Stimulated activated CD4-positive, alpha-beta T cell treated with anti-CD3 and anti-CD28 coated beads, TNF-alpha, amount 100 ng/mL, for 24 hours (primary cell): ENCODE data around the gene RAI14.
"Not testable (repeated sequence)": the region's sequence is repeated elsewhere in the genome, so short reads cannot be mapped to it uniquely, and the experiment has no call there.

Experiments used
- DNase-seq, 3 experiments: peaks; one replicate each; pipeline ENCODE4 v3.0.0-alpha.2; 2020; ENCODE audit warnings: low read depth in 3 of 3

The RAI14 gene

DNA sequence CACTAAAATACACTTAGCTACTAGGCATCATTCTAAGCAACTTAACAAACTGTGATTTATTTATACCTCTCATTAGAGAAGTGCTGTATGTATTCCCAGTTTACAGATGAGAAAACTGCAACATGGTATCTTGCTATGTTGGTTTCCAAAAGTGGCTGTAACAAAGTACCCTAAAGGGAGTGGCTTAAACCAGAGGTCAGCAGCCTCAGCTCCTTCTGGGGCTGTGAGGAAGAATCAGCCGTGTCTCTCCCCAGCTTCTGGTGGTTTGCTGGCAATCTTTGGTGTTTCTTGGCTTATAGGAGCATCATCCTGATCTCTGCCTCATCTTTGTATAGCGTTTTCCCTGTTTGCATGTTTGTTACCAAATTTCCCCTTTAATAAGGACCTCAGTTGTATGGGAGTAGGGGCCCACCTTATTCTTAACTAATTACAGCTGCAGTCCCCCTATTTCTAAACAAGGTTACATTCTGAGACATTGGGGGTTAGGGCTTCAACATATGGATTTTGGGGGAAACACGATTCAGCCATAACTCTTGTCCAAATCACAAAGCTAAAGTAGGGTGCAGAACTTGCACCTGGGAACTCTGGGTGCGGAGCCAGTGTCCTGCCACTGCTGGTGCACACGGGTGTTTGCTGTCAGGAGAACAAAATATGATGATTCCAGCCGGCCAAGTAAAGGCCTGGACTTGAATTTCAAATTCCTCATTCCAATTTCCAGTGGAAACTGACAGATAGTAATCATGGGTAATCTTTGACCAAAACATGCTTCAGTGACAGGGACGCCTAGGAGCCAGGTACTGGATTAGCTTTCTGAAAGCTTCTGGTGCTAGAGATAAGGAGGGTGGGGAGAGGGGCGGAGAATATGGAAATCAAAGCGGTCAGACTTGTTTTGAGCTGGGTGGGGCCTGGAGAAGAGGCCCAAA lies 43.3 kb downstream of the RAI14 start:
- no peak for DNase-seq

DNA sequence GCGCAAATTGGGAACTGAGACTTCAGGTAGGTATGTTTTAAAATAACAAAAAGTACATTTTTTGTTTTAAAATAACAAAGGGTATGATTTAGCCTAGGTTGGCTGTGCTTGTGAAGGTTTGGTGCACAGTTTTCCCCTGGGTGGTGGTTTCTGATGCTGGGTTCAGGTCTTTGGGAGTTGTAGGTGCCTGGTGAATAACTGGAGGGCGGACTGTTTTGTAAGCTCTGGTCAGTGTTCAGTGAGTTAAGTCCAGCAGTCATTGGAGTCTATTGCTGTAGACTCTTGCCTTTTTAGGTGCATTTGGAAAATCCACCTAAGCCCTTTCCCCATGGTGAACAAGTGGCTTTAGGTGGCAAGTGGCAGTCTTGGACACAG lies 43.9 kb downstream of the RAI14 start:
- DNase-seq, result no peak

DNA sequence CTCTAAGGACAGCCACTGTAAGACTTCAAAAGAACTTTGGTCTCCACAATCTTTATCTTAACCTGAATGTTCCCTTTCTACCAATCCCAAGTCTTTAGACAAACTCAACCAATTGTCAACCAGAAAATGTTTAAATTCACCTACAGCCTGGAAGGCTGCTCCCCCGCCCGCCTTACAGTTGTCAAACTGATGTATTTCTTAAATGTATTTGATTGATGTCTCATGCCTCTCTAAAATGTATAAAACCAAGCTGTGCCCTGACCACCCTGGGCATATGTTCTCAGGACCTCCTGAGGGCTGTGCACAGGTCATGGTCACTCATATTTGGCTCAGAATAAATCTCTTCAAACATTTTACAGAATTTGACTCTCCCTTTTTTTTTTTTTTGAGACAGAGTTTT lies 45.3 kb downstream of the RAI14 start:
- not testable (repeated sequence) for DNase-seq

- no peak for DNase-seq
Measured at GRCh38 chr5:34703767-34704713, 47.9 kb downstream of the RAI14 start.

DNA sequence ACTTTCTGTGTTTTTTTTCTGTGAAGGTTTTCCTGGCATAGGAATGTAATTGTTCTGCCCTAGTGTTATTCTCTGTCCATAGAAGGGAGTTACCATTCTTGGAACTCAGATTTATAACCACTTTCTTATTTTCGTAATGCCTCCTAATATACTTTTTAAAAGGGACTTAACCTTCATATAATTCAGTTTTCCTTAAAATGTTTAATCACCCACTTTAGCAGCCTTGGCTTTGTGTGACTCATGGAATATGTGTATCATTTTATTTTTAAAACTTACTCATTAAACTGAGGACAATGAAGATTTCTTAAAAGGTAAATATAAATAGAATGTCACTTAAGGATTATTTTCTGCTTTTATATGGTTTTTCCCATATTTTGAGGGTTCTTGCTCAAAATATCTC lies 50.0 kb downstream of the RAI14 start:
- DNase-seq, result no peak

DNA sequence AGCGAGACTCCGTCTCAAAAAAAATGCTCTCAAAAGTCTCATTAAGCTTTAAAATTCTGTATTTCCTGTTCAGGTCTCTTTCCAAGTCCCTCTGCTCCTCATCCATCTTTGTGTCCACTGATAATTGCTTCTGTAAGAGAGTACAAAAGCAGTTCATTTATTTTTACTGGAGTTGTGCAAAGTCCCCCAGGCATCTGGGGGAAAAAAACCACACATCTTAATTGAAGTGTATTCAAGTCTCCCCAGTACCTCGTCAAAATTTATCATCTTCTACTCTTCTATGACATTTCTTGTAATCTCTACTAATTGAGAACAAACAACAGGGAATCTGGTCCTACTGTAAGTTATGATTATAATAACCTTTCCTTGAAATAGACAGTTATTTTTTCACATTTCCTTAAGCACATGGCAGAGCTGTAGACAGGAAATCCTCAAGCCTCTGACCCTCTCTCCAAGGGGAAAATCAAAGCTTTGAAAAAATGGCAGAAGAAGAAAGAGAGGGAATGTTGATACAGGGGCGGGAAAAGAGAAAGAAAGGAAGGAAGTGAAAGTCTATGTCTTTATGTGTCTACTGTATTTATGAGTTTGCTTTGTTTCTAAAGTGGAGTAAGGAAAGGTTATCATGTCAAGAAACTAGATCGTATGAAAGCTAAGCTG lies 51.5 kb downstream of the RAI14 start:
- no peak for DNase-seq

GRCh38 chr5:34708777-34709176 lies 52.6 kb downstream of the RAI14 start:
- no peak for DNase-seq

- DNase-seq, result no peak
Measured at GRCh38 chr5:34709861-34710673, 53.9 kb downstream of the RAI14 start.

- DNase-seq, result no peak
Measured at GRCh38 chr5:34712565-34712964, 56.4 kb downstream of the RAI14 start.

DNA sequence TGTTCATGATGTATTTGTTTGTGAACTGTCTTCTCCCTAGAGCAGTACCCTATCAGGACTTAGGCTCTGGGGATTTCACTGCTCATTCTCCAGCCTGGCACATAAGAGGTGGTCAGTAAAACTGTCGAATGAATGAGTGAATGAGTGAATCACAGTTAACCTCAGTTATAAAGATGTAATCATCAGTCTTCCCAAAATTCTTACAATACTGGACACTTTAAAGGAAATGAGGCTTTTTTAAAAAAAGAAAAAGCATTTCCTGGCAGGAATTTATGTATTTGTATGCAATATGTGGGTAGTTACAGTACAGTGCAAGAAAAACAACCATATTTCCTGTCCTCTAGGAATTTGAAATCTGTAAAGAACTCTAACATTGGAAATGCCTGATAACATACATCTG lies 59.6 kb downstream of the RAI14 start:
- DNase-seq, result no peak

- DNase-seq, result no peak
Measured at GRCh38 chr5:34716986-34717385, 60.9 kb downstream of the RAI14 start.

DNA sequence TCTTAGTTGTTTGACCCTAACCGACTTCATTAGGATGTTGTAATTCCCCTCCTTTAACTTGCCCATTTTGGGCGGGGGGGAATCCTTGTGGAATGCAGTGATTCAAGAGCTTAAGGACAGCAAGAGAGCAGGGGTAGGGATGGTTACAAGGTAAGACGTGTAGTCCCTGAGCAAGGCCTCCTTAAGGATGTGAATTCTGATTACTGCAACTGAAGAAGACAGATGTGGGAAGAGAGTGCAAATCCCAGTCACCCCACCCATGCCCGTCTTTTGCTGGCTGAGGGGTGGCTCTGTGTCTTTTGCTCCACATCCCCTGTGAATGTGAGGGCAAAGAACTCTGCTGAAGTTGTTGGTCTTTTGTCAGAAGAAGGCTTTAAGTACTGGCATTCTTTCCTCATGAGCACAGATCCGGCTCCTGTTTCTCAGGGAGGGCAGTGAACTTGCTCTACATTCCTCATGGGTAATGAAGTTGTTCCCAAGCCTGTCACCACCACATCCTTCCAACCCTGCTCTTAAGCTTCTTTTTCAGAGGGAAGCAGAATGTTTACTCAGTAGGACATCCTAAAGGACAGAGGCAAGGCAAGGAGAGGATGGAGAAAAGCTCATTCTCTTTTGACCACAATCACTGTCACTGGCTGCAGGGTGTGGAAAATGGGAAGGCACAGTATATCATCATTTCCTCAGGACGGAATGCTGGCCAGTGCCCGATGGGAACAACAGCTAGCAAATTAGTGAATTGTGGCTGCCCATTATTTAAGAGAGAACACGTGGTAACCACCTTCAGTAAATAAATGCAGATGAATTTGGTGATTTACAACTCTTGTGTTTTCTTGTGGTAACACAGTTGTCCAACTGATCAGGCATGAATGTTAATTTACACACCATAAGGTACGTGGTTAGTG lies 61.5 kb downstream of the RAI14 start:
- DNase-seq, result no peak

- no peak for DNase-seq
Measured at GRCh38 chr5:34718516-34718915, 62.4 kb downstream of the RAI14 start.

GRCh38 chr5:34719029-34719428 lies 62.9 kb downstream of the RAI14 start:
- DNase-seq, result no peak

DNA sequence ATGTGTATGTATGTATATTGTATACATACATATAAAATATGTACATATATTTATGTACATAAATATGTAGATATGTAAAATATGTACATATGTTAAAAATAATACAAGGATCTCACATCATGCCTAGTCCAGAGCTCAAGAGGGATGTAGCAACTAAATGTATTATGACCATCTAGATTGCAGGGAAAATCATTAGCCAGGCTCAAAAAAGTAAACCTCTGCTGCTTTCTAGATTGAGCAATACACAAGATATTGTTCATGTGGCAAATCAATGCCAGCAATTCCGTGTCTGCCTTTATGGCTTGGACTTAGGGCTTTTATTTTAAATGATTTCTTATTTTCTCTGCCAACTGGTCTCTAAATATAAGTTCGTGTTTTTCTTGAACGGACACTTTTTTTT lies 65.2 kb downstream of the RAI14 start:
- no peak for DNase-seq

GRCh38 chr5:34722183-34722582 lies 66.1 kb downstream of the RAI14 start:
- no peak for DNase-seq

DNA sequence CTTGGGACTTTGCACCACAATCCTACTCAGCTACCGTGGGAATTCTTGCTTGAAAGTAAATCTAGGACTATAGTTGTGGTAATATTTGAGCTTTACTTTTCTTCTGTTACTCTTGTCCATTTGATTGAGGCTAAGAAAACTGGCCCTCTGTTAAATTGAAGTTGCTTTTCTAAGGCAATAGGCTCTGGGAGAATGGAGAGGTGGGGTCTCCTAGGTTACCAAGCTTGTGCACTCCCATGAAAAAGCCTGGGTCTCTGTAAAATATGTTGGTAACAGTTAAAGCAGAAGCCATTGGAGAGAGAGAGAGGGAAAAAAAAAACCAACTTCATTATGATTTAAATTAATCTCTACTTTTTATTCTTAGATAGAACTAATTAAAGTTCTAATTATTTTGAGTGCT lies 68.6 kb downstream of the RAI14 start:
- no peak for DNase-seq

DNA sequence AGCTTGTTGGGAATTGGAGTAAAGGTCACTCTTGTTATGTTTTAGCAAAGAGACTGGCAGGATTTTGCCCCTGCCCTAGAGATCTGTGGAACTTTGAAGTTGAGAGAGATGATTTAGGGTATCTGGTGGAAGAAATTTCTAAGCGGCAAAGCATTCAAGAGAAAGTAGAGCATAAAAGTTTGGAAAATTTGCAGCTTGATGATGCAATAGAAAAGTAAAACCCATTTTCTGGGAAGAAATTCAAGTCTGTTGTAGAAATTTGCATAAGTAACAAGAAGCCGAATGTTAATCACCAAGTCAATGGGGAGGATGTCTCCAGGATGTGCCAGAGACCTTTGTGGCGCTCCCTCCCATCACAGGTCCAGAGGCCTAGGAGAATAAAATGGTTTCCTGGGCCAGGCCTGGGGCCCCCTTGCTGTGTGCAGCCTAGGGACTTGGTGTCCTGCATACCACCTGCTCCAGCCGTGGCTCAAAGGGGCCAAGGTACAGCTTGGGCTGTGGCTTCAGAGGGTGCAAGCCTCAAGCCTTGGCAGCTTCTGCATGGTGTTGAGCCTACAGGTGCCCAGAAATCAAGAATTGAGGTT lies 71.1 kb downstream of the RAI14 start:
- not testable (repeated sequence) for DNase-seq

DNA sequence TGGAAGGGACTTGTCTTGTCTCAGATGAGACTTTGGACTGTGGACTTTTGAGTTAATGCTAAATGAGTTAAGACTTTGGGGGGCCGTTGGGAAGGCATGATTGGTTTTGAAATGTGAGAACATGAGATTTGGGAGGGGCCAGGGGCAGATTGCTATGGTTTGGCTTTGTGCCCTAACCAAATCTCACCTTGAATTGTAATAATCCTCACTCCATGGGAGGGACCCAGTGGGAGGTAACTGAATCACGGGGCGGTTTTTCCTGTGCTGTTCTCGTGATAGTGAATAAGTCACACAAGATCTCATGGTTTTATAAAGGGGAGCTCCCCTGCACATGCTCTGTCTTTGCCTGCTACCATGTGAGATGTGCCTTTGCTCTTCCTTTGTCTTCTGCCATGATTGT lies 72.1 kb downstream of the RAI14 start:
- no peak for DNase-seq
